ENCODE data around the gene PARVG.

- no peak for TF ChIP-seq CTCF (IDR thresholded peaks at IDR 0.05; ENCODE audit: insufficient read depth, low read length, poor library complexity, severe bottlenecking)
- TF ChIP-seq EZH2phosphoT487 (conservative IDR thresholded peaks at IDR 0.05; ENCODE audit: low read length) = no peak
Observed at GRCh38 chr22:44165286-44165874, 15.3 kb upstream of the PARVG start.

Data from SU-DHL-6 (cell line).